ENCODE measurements around the gene EN2.

Gene EN2

GRCh38 chr7:155428171-155428834 is 29.6 kb upstream of the EN2 start:
- Histone ChIP-seq H3K4me3 (ENCODE audit: low read length) (no peak overlapping the region), H3K36me3 (ENCODE audit: insufficient read depth, low read length) (no peaks in the 10 kb centered on the region), H3K27me3 (ENCODE audit: insufficient read depth, low read length) (peaks cover 7% of the 10 kb centered on the region), H3K9me3 (ENCODE audit: insufficient read depth, low read depth, low read length) (no peaks in the 10 kb centered on the region), H3K27ac (ENCODE audit: low read depth, low read length) (no peak overlapping the region), H3K4me1 (ENCODE audit: insufficient read depth, low read length) (no peaks in the 10 kb centered on the region), H3K9ac (ENCODE audit: low read depth, low read length) (no peak overlapping the region)
- 87% methylated on average over 14 of the region's 14 CpGs for WGBS

- Histone ChIP-seq H3K27me3 (ENCODE audit: insufficient read depth, low read length) (peaks cover 7% of the 10 kb centered on the region), H3K27ac (ENCODE audit: low read depth, low read length) (no peak overlapping the region), H3K4me1 (ENCODE audit: insufficient read depth, low read length) (no peaks in the 10 kb centered on the region), H3K9me3 (ENCODE audit: insufficient read depth, low read depth, low read length) (no peaks in the 10 kb centered on the region), H3K9ac (ENCODE audit: low read depth, low read length) (no peak overlapping the region), H3K4me3 (ENCODE audit: low read length) (no peak overlapping the region), H3K36me3 (ENCODE audit: insufficient read depth, low read length) (no peaks in the 10 kb centered on the region)
- 88% methylated on average over 6 of the region's 6 CpGs for WGBS
These were observed 28.3 kb upstream of the EN2 start for GRCh38 chr7:155429651-155430050.

- H3K27me3 ChIP-seq (ENCODE audit: insufficient read depth, low read length), result peaks cover 7% of the 10 kb centered on the region
- H3K4me1 ChIP-seq (ENCODE audit: insufficient read depth, low read length), result no peaks in the 10 kb centered on the region
- no peak overlapping the region for H3K27ac ChIP-seq (ENCODE audit: low read depth, low read length)
- H3K9ac ChIP-seq (ENCODE audit: low read depth, low read length), result no peak overlapping the region
- H3K9me3 ChIP-seq (ENCODE audit: insufficient read depth, low read depth, low read length), result no peaks in the 10 kb centered on the region
- no peaks in the 10 kb centered on the region for H3K36me3 ChIP-seq (ENCODE audit: insufficient read depth, low read length)
- whole genome bisulfite sequencing, result 91% methylated on average over 10 of the region's 10 CpGs
- H3K4me3 ChIP-seq (ENCODE audit: low read length), result no peak overlapping the region
These were observed 27.3 kb upstream of the EN2 start for GRCh38 chr7:155430606-155431005.

- Histone ChIP-seq H3K9ac (ENCODE audit: low read depth, low read length) (no peak overlapping the region), H3K27ac (ENCODE audit: low read depth, low read length) (no peak overlapping the region), H3K9me3 (ENCODE audit: insufficient read depth, low read depth, low read length) (no peaks in the 10 kb centered on the region), H3K4me3 (ENCODE audit: low read length) (no peak overlapping the region), H3K4me1 (ENCODE audit: insufficient read depth, low read length) (no peaks in the 10 kb centered on the region), H3K36me3 (ENCODE audit: insufficient read depth, low read length) (no peaks in the 10 kb centered on the region), H3K27me3 (ENCODE audit: insufficient read depth, low read length) (peaks cover 7% of the 10 kb centered on the region)
- 92% methylated on average over 12 of the region's 12 CpGs for WGBS
These were observed 26.7 kb upstream of the EN2 start for GRCh38 chr7:155431231-155431630.

- Histone ChIP-seq H3K9ac (ENCODE audit: low read depth, low read length) (no peak overlapping the region), H3K9me3 (ENCODE audit: insufficient read depth, low read depth, low read length) (no peaks in the 10 kb centered on the region), H3K27me3 (ENCODE audit: insufficient read depth, low read length) (peaks cover 7% of the 10 kb centered on the region), H3K36me3 (ENCODE audit: insufficient read depth, low read length) (no peaks in the 10 kb centered on the region), H3K4me1 (ENCODE audit: insufficient read depth, low read length) (no peaks in the 10 kb centered on the region), H3K4me3 (ENCODE audit: low read length) (no peak overlapping the region), H3K27ac (ENCODE audit: low read depth, low read length) (no peak overlapping the region)
- 87% methylated on average over 14 of the region's 14 CpGs for WGBS
These were observed 26.2 kb upstream of the EN2 start for GRCh38 chr7:155431711-155432110.

GRCh38 chr7:155435110-155435509 is 22.8 kb upstream of the EN2 start:
- Histone ChIP-seq H3K36me3 (ENCODE audit: insufficient read depth, low read length) (no peaks in the 10 kb centered on the region), H3K27ac (ENCODE audit: low read depth, low read length) (no peak overlapping the region), H3K4me1 (ENCODE audit: insufficient read depth, low read length) (no peaks in the 10 kb centered on the region), H3K4me3 (ENCODE audit: low read length) (no peak overlapping the region), H3K9ac (ENCODE audit: low read depth, low read length) (no peak overlapping the region), H3K27me3 (ENCODE audit: insufficient read depth, low read length) (peaks cover 28% of the 10 kb centered on the region), H3K9me3 (ENCODE audit: insufficient read depth, low read depth, low read length) (no peaks in the 10 kb centered on the region)
- 79% methylated on average over 3 of the region's 3 CpGs for WGBS

GRCh38 chr7:155437836-155438235 is 20.1 kb upstream of the EN2 start:
- Histone ChIP-seq H3K9me3 (ENCODE audit: insufficient read depth, low read depth, low read length) (no peaks in the 10 kb centered on the region), H3K27ac (ENCODE audit: low read depth, low read length) (no peak overlapping the region), H3K9ac (ENCODE audit: low read depth, low read length) (no peak overlapping the region), H3K36me3 (ENCODE audit: insufficient read depth, low read length) (no peaks in the 10 kb centered on the region), H3K27me3 (ENCODE audit: insufficient read depth, low read length) (peaks cover 49% of the 10 kb centered on the region), H3K4me3 (ENCODE audit: low read length) (no peak overlapping the region), H3K4me1 (ENCODE audit: insufficient read depth, low read length) (no peaks in the 10 kb centered on the region)
- 91% methylated on average over 4 of the region's 4 CpGs for WGBS

- no peaks in the 10 kb centered on the region for H3K4me1 ChIP-seq (ENCODE audit: insufficient read depth, low read length)
- peaks cover 59% of the 10 kb centered on the region for H3K27me3 ChIP-seq (ENCODE audit: insufficient read depth, low read length)
- no peak overlapping the region for H3K4me3 ChIP-seq (ENCODE audit: low read length)
- no peaks in the 10 kb centered on the region for H3K9me3 ChIP-seq (ENCODE audit: insufficient read depth, low read depth, low read length)
- H3K36me3 ChIP-seq (ENCODE audit: insufficient read depth, low read length), result no peaks in the 10 kb centered on the region
- WGBS, result 80% methylated on average over 7 of the region's 7 CpGs
- no peak overlapping the region for H3K27ac ChIP-seq (ENCODE audit: low read depth, low read length)
- no peak overlapping the region for H3K9ac ChIP-seq (ENCODE audit: low read depth, low read length)
These were observed 19.2 kb upstream of the EN2 start for GRCh38 chr7:155438777-155439176.

GRCh38 chr7:155439311-155440017 is 18.5 kb upstream of the EN2 start:
- no peak overlapping the region for H3K4me3 ChIP-seq (ENCODE audit: low read length)
- no peaks in the 10 kb centered on the region for H3K36me3 ChIP-seq (ENCODE audit: insufficient read depth, low read length)
- no peaks in the 10 kb centered on the region for H3K9me3 ChIP-seq (ENCODE audit: insufficient read depth, low read depth, low read length)

GRCh38 chr7:155440018-155440410 is 17.9 kb upstream of the EN2 start:
- H3K27me3 ChIP-seq (ENCODE audit: insufficient read depth, low read length), result peaks cover 71% of the 10 kb centered on the region
- H3K4me3 ChIP-seq (ENCODE audit: low read length), result no peak overlapping the region
- no peaks in the 10 kb centered on the region for H3K36me3 ChIP-seq (ENCODE audit: insufficient read depth, low read length)
- H3K27ac ChIP-seq (ENCODE audit: low read depth, low read length), result no peak overlapping the region
- H3K9ac ChIP-seq (ENCODE audit: low read depth, low read length), result no peak overlapping the region
- WGBS, result 81% methylated on average over 8 of the region's 8 CpGs
- H3K4me1 ChIP-seq (ENCODE audit: insufficient read depth, low read length), result no peaks in the 10 kb centered on the region
- H3K9me3 ChIP-seq (ENCODE audit: insufficient read depth, low read depth, low read length), result no peaks in the 10 kb centered on the region

More at GRCh38 chr7:155439311-155440017, 18.5 kb upstream of the EN2 start:
- no peaks in the 10 kb centered on the region for H3K4me1 ChIP-seq (ENCODE audit: insufficient read depth, low read length)
- H3K27me3 ChIP-seq (ENCODE audit: insufficient read depth, low read length), result peaks cover 66% of the 10 kb centered on the region
- H3K9ac ChIP-seq (ENCODE audit: low read depth, low read length), result no peak overlapping the region
- H3K27ac ChIP-seq (ENCODE audit: low read depth, low read length), result no peak overlapping the region
- WGBS, result 86% methylated on average over 20 of the region's 20 CpGs

GRCh38 chr7:155441856-155442255 is 16.1 kb upstream of the EN2 start:
- no peak overlapping the region for H3K4me3 ChIP-seq (ENCODE audit: low read length)
- H3K36me3 ChIP-seq (ENCODE audit: insufficient read depth, low read length), result no peaks in the 10 kb centered on the region
- peaks cover 89% of the 10 kb centered on the region for H3K27me3 ChIP-seq (ENCODE audit: insufficient read depth, low read length)
- no peaks in the 10 kb centered on the region for H3K9me3 ChIP-seq (ENCODE audit: insufficient read depth, low read depth, low read length)
- no peak overlapping the region for H3K9ac ChIP-seq (ENCODE audit: low read depth, low read length)
- no peak overlapping the region for H3K27ac ChIP-seq (ENCODE audit: low read depth, low read length)
- no peaks in the 10 kb centered on the region for H3K4me1 ChIP-seq (ENCODE audit: insufficient read depth, low read length)
- WGBS, result 74% methylated on average over 6 of the region's 6 CpGs
